Mucosa of stomach (tissue), 1 donor: ENCODE results near the gene SYMPK.

ENCODE experiments used
- H3K27me3 ChIP-seq: one replicate; pipeline ENCODE4 v1.7.0; 2013; ENCODE audit warnings: mild to moderate bottlenecking, low read length; ENCODE audit not compliant: control insufficient read depth, insufficient read depth
- H3K36me3 ChIP-seq: one replicate; pipeline ENCODE4 v1.7.0; 2013; ENCODE audit warnings: low read length; ENCODE audit not compliant: control insufficient read depth, insufficient read depth
- H3K4me1 ChIP-seq: one replicate; pipeline ENCODE4 v1.7.0; 2013; ENCODE audit warnings: mild to moderate bottlenecking, low read length; ENCODE audit not compliant: control insufficient read depth, insufficient read depth
- H3K4me3 ChIP-seq: one replicate; pipeline ENCODE4 v1.7.0; 2013; ENCODE audit warnings: low read length
- H3K9ac ChIP-seq: one replicate; pipeline ENCODE4 v1.7.0; 2013; ENCODE audit warnings: mild to moderate bottlenecking, low read length, moderate library complexity
- H3K9me3 ChIP-seq: one replicate; pipeline ENCODE4 v1.7.0; 2013; ENCODE audit warnings: mild to moderate bottlenecking, low read length, moderate library complexity; ENCODE audit not compliant: control insufficient read depth
- donor health status: Pancreatic carcinoma.

SYMPK gene

GRCh38 chr19:45766869-45767346 lies 96.0 kb downstream of the SYMPK start:
- Histone ChIP-seq H3K27me3 (peaks cover 23% of the 10 kb centered on the region), H3K9ac (peak overlapping the region; percentile 68), H3K4me3 (no peak overlapping the region), H3K36me3 (no peaks in the 10 kb centered on the region), H3K4me1 (peaks cover 32% of the 10 kb centered on the region), H3K9me3 (no peaks in the 10 kb centered on the region)

GRCh38 chr19:45766296-45766868 lies 96.6 kb downstream of the SYMPK start:
- peaks cover 23% of the 10 kb centered on the region for H3K27me3 ChIP-seq
- peak overlapping the region; percentile 68 for H3K9ac ChIP-seq
- no peak overlapping the region for H3K4me3 ChIP-seq
- no peaks in the 10 kb centered on the region for H3K36me3 ChIP-seq
- peaks cover 27% of the 10 kb centered on the region for H3K4me1 ChIP-seq
- no peaks in the 10 kb centered on the region for H3K9me3 ChIP-seq

GRCh38 chr19:45765702-45766295 lies 97.1 kb downstream of the SYMPK start:
- H3K9ac ChIP-seq: no peak overlapping the region
- H3K4me3 ChIP-seq: no peak overlapping the region
- peaks cover 18% of the 10 kb centered on the region for H3K27me3 ChIP-seq
- no peaks in the 10 kb centered on the region for H3K36me3 ChIP-seq
- no peaks in the 10 kb centered on the region for H3K9me3 ChIP-seq
- H3K4me1 ChIP-seq: peaks cover 21% of the 10 kb centered on the region
